CD14-positive monocyte (primary cell): ENCODE results near the gene SLC28A1. TPM values are rescaled to one million over a fixed set of nuclear protein-coding genes. Genes with fewer than 3 reads are reported as not detected.

Source experiments
- DNase-seq, 3 donors: peaks; one replicate each; pipeline ENCODE4 v3.0.0-alpha.2; 2011 to 2022
- H2AFZ ChIP-seq: 2 replicates; pipeline ENCODE4 v1.6.0; 2012; ENCODE audit warnings: mild to moderate bottlenecking, low read depth, low read length, inconsistent platforms; ENCODE audit not compliant: insufficient read depth, poor library complexity, severe bottlenecking
- H3K27ac ChIP-seq, 2 donors: 1 replicate in 1 of 2; 2 replicates in 1 of 2; pipeline ENCODE4 v1.5.1; 2012 to 2013; ENCODE audit warnings: low read length in 2 of 2, control low read depth in 1 of 2, inconsistent platforms in 1 of 2, low read depth in 1 of 2, mild to moderate bottlenecking in 1 of 2
- H3K27me3 ChIP-seq, 2 donors: one replicate each; pipeline versions ENCODE4 v1.6.0 to v1.6.1; 2011 to 2013; ENCODE audit warnings: low read length in 2 of 2; ENCODE audit not compliant: control insufficient read depth in 2 of 2, insufficient read depth in 2 of 2
- H3K36me3 ChIP-seq, 2 donors: replicated peaks in 1 of 2; 1 replicate in 1 of 2; 2 replicates in 1 of 2; pipeline versions ENCODE4 v1.5.1 to v1.6.1; 2012 to 2013; ENCODE audit warnings: low read length in 2 of 2, control low read depth in 1 of 2, inconsistent platforms in 1 of 2, mild to moderate bottlenecking in 1 of 2; ENCODE audit not compliant: insufficient read depth in 2 of 2, control insufficient read depth in 1 of 2
- H3K4me1 ChIP-seq, 2 donors: 1 replicate in 1 of 2; 2 replicates in 1 of 2; pipeline versions ENCODE4 v1.5.1 to v1.6.1; 2012 to 2013; ENCODE audit warnings: low read length in 2 of 2, control low read depth in 1 of 2, inconsistent platforms in 1 of 2, mild to moderate bottlenecking in 1 of 2, moderate library complexity in 1 of 2; ENCODE audit not compliant: insufficient read depth in 2 of 2, control insufficient read depth in 1 of 2
- H3K4me2 ChIP-seq: replicated peaks from 2 replicates; pipeline ENCODE3; 2012; ENCODE audit warnings: low read length, moderate library complexity, mild to moderate bottlenecking; ENCODE audit not compliant: poor library complexity, severe bottlenecking; ENCODE audit errors: extremely low read depth
- H3K4me3 ChIP-seq, 3 experiments: fragments of 200-600 bp in 1 of 3; sonication (generic) in 1 of 3; replicated peaks in 1 of 3; 1 replicate in 2 of 3; 2 replicates in 1 of 3; pipeline ENCODE4 v1.5.1; 2011 to 2013; ENCODE audit warnings: low read length in 3 of 3, mild to moderate bottlenecking in 3 of 3, control low read depth in 2 of 3, low read depth in 2 of 3, inconsistent platforms in 1 of 3, moderate library complexity in 1 of 3
- H3K79me2 ChIP-seq: 2 replicates; pipeline ENCODE4 v1.6.0; 2012; ENCODE audit warnings: mild to moderate bottlenecking, control low read depth, inconsistent platforms, low read length, moderate library complexity; ENCODE audit not compliant: insufficient read depth
- H3K9ac ChIP-seq: 2 replicates; pipeline ENCODE4 v1.6.0; 2017; ENCODE audit warnings: low read length, mild to moderate bottlenecking; ENCODE audit not compliant: insufficient read depth, poor library complexity, severe bottlenecking
- H3K9me3 ChIP-seq, 2 donors: replicated peaks in 1 of 2; 1 replicate in 1 of 2; 2 replicates in 1 of 2; pipeline versions ENCODE4 v1.5.1 to v1.6.1; 2012 to 2013; ENCODE audit warnings: low read length in 2 of 2, control low read depth in 1 of 2; ENCODE audit not compliant: control insufficient read depth in 1 of 2, insufficient read depth in 1 of 2
- H4K20me1 ChIP-seq: 2 replicates; pipeline ENCODE4 v1.6.0; 2012; ENCODE audit warnings: mild to moderate bottlenecking, low read length, control low read depth, moderate library complexity; ENCODE audit not compliant: insufficient read depth
- H3K27ac Mint-ChIP-seq, 7 donors: one replicate each; pipeline ENCODE4 v1.8.0; 2020; ENCODE audit warnings: mild to moderate bottlenecking in 7 of 7, mixed read lengths in 7 of 7, moderate library complexity in 6 of 7, inconsistent platforms in 2 of 7
- H3K27me3 Mint-ChIP-seq, 3 donors: one replicate each; pipeline ENCODE4 v1.8.0; 2021 to 2022; ENCODE audit warnings: low read depth in 3 of 3, mild to moderate bottlenecking in 3 of 3, mixed read lengths in 3 of 3, moderate library complexity in 3 of 3, inconsistent platforms in 1 of 3
- H3K36me3 Mint-ChIP-seq, 2 donors: one replicate each; pipeline ENCODE4 v1.8.0; 2020; ENCODE audit warnings: mixed read lengths in 2 of 2, inconsistent platforms in 1 of 2, mild to moderate bottlenecking in 1 of 2
- H3K4me1 Mint-ChIP-seq: one replicate; pipeline ENCODE4 v1.8.0; 2020; ENCODE audit warnings: mild to moderate bottlenecking, mixed read lengths
- H3K4me3 Mint-ChIP-seq, 2 donors: one replicate each; pipeline ENCODE4 v1.8.0; 2020; ENCODE audit warnings: mild to moderate bottlenecking in 2 of 2, mixed read lengths in 2 of 2, moderate library complexity in 1 of 2
- H3K9me3 Mint-ChIP-seq, 7 donors: one replicate each; pipeline ENCODE4 v1.8.0; 2020 to 2022; ENCODE audit warnings: mixed read lengths in 7 of 7, mild to moderate bottlenecking in 6 of 7, moderate library complexity in 6 of 7, inconsistent platforms in 2 of 7
- WGBS: methylation state at CpG from one replicate; pipeline ENCODE4 v1.1.5; 2013; ENCODE audit warnings: missing lambda C conversion rate; ENCODE audit not compliant: insufficient coverage; 5-methylcytosine and 5-hydroxymethylcytosine counted together
- intact Hi-C, 2 donors: fragments of 100-400 bp; cut with micrococcal nuclease; formaldehyde crosslinking; loops; one replicate each; pipeline versions ENCODE4 v1.15.0 to v1.15.1; 2023
- polyA plus RNA-seq, 3 donors: library from polyadenylated mRNA; depleted of rRNA in 1 of 3; unstranded in 2 of 3; stranded (reverse) in 1 of 3; fragments of 300-500 nt in 2 of 3; fragments of >200 nt in 1 of 3; fragmentation: Illumina TruSeq in 2 of 3; gene quantifications; 1 replicate in 2 of 3; 2 replicates in 1 of 3; pipeline ENCODE4 v1.2.3, GENCODE V29; 2012 to 2021
- TF ChIP-seq, protein P1 (sequence below): fragments of 200-600 bp; IDR thresholded peaks from one replicate; pipeline ENCODE4 v1.8.0; 2022; ENCODE audit warnings: antibody characterized with exemption, mild to moderate bottlenecking

SLC28A1 gene
- polyA plus RNA-seq, 3 donors, result not detected

GRCh38 chr15:84942456-84942855, 58.0 kb downstream of the SLC28A1 start:
- H3K4me1 ChIP-seq, result no peaks in the 10 kb centered on the region
- H3K27me3 ChIP-seq, result no peaks in the 10 kb centered on the region
- peaks cover 4% of the 10 kb centered on the region for H3K4me1 Mint-ChIP-seq
- TF ChIP-seq, protein P1, sequence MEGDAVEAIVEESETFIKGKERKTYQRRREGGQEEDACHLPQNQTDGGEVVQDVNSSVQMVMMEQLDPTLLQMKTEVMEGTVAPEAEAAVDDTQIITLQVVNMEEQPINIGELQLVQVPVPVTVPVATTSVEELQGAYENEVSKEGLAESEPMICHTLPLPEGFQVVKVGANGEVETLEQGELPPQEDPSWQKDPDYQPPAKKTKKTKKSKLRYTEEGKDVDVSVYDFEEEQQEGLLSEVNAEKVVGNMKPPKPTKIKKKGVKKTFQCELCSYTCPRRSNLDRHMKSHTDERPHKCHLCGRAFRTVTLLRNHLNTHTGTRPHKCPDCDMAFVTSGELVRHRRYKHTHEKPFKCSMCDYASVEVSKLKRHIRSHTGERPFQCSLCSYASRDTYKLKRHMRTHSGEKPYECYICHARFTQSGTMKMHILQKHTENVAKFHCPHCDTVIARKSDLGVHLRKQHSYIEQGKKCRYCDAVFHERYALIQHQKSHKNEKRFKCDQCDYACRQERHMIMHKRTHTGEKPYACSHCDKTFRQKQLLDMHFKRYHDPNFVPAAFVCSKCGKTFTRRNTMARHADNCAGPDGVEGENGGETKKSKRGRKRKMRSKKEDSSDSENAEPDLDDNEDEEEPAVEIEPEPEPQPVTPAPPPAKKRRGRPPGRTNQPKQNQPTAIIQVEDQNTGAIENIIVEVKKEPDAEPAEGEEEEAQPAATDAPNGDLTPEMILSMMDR, result no peak
- no peak overlapping the region for H3K27ac ChIP-seq
- peaks cover 0 to 2% (median 0%) of the 10 kb centered on the region in 7 donors for H3K9me3 Mint-ChIP-seq
- no peak for DNase-seq
- H3K4me2 ChIP-seq, result no peak overlapping the region
- H2AFZ ChIP-seq, result no peak overlapping the region
- H3K27me3 Mint-ChIP-seq, result peaks cover 2 to 10% (median 8%) of the 10 kb centered on the region in 3 donors
- H3K4me3 Mint-ChIP-seq, result no peak overlapping the region
- WGBS, result 100% methylated on average over 2 of the region's 2 CpGs
- H3K36me3 ChIP-seq, result no peaks in the 10 kb centered on the region
- intact Hi-C loops, result no loop called here
- no peaks in the 10 kb centered on the region for H3K36me3 Mint-ChIP-seq
- H3K9ac ChIP-seq, result no peak overlapping the region
- no peaks in the 10 kb centered on the region for H3K9me3 ChIP-seq
- no peaks in the 10 kb centered on the region for H3K79me2 ChIP-seq
- H4K20me1 ChIP-seq, result no peaks in the 10 kb centered on the region
- no peak overlapping the region for H3K27ac Mint-ChIP-seq
- no peak overlapping the region for H3K4me3 ChIP-seq

GRCh38 chr15:84944311-84944710, 59.8 kb downstream of the SLC28A1 start:
- H3K27ac Mint-ChIP-seq, result no peak overlapping the region
- no peaks in the 10 kb centered on the region for H3K79me2 ChIP-seq
- no peaks in the 10 kb centered on the region for H3K9me3 ChIP-seq
- no peaks in the 10 kb centered on the region for H3K36me3 ChIP-seq
- no peaks in the 10 kb centered on the region for H3K36me3 Mint-ChIP-seq
- H3K4me1 Mint-ChIP-seq, result peaks cover 4% of the 10 kb centered on the region
- DNase-seq, result no peak
- no peaks in the 10 kb centered on the region for H4K20me1 ChIP-seq
- no peak overlapping the region for H3K4me3 ChIP-seq
- no peak overlapping the region for H3K9ac ChIP-seq
- H3K27me3 Mint-ChIP-seq, result peaks cover 2 to 7% (median 3%) of the 10 kb centered on the region in 3 donors
- TF ChIP-seq, protein P1, result no peak
- H3K4me1 ChIP-seq, result no peaks in the 10 kb centered on the region
- H2AFZ ChIP-seq, result no peak overlapping the region
- no peaks in the 10 kb centered on the region for H3K27me3 ChIP-seq
- no peaks in the 10 kb centered on the region for H3K9me3 Mint-ChIP-seq
- no peak overlapping the region for H3K27ac ChIP-seq
- WGBS, result 93% methylated on average over 6 of the region's 10 CpGs
- intact Hi-C loops, result no loop called here
- no peak overlapping the region for H3K4me2 ChIP-seq
- no peak overlapping the region for H3K4me3 Mint-ChIP-seq
